Gastroesophageal sphincter (tissue), 3 donors: ENCODE results near the gene CLASP2.

Source experiments
- EP300 ChIP-seq: sonication (generic); formaldehyde crosslinking; IDR thresholded peaks from one replicate; pipeline ENCODE4 v1.6.1; 2017; ENCODE audit warnings: antibody characterized with exemption, mild to moderate bottlenecking
- POLR2A ChIP-seq, 2 donors: fragments of 450-650 bp; IDR thresholded peaks; one replicate each; pipeline ENCODE4 v1.6.1; 2017; ENCODE audit warnings: antibody characterized with exemption in 2 of 2, mild to moderate bottlenecking in 2 of 2, moderate library complexity in 1 of 2
- POLR2AphosphoS5 ChIP-seq: sonication (generic); formaldehyde crosslinking; IDR thresholded peaks from one replicate; pipeline ENCODE4 v1.6.1; 2017; ENCODE audit warnings: antibody characterized with exemption
- TF ChIP-seq, protein P1 (sequence below), 4 experiments: fragments of 200-600 bp in 2 of 4; fragments of 450-650 bp in 2 of 4; sonication (generic) in 1 of 4; IDR thresholded peaks; one replicate each; pipeline ENCODE4 v1.5.1; 2017 to 2019; ENCODE audit warnings: antibody characterized with exemption in 4 of 4, mild to moderate bottlenecking in 2 of 4, moderate library complexity in 2 of 4

DNA sequence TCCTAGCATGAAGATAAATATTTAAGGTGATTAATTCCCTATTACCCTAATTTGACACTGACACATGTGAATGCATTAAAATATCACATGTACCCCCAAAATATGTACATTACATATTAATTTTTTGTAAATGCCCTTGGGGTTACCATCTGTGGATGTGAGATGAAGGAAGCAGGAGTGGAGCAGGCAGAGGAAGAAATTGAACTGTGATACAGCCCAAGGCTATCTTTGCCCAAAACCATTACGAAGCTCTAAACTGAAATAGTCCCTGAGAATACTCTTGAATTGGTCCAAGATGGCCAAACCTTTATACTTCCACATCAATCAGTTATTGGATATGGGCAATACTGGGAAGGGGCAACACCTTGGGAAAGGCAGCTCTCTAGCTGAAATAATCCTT is 105.0 kb downstream of the CLASP2 start:
- no peak for TF ChIP-seq POLR2AphosphoS5
- TF ChIP-seq, protein P1, sequence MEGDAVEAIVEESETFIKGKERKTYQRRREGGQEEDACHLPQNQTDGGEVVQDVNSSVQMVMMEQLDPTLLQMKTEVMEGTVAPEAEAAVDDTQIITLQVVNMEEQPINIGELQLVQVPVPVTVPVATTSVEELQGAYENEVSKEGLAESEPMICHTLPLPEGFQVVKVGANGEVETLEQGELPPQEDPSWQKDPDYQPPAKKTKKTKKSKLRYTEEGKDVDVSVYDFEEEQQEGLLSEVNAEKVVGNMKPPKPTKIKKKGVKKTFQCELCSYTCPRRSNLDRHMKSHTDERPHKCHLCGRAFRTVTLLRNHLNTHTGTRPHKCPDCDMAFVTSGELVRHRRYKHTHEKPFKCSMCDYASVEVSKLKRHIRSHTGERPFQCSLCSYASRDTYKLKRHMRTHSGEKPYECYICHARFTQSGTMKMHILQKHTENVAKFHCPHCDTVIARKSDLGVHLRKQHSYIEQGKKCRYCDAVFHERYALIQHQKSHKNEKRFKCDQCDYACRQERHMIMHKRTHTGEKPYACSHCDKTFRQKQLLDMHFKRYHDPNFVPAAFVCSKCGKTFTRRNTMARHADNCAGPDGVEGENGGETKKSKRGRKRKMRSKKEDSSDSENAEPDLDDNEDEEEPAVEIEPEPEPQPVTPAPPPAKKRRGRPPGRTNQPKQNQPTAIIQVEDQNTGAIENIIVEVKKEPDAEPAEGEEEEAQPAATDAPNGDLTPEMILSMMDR (IDR thresholded peaks at IDR 0.05), result no peak
- TF ChIP-seq POLR2A (IDR thresholded peaks at IDR 0.05), result no peak
- no peak for TF ChIP-seq EP300
